ENCODE data around the gene IGFBP7.

The IGFBP7 gene

DNA sequence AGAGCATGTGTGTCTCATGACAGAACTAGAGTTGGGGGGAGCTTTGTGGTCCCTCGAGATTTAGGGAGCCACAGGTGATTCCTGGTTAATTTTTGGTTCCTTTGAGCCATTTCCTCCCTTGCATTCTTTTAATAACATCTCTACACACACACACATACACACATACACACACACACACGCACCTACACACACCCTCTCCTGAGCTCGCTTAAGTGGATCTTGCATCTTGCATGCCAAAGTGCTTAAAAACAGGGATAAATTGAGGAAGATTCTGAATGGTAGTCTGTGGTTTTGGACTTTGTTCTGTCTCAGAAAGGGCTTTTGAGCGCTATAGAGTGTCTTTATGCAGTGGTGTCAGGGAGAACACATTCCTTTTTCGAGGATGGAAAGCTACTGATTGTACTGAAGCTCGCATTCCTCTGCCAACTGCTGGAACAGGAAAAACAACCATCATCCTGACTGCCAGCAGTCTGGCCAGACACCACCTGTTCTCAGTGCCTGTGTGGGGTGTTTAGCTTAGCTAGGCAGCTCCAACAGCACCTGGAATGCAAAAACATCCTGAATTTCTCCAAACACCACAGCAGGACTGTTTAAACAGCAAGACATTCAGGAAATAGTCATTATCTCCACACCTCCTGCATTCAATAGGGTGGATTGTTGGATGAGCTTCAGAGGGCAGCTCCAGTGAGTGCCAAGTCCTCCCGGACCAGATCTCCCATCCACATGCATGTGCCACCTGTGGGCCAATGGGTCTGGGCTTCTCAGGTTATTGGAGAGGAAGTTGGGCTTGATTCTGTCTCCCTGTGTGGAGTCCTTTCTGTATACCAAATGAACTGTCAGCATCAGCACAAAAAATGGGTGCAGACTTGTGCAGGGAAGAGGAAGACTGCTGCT lies 21.9 kb upstream of the IGFBP7 start:
- no peak overlapping the region for H3K4me3 ChIP-seq (ENCODE audit: low read length)
- no peak for DNase-seq (ENCODE audit: low read depth)
- TF ChIP-seq, protein P1, sequence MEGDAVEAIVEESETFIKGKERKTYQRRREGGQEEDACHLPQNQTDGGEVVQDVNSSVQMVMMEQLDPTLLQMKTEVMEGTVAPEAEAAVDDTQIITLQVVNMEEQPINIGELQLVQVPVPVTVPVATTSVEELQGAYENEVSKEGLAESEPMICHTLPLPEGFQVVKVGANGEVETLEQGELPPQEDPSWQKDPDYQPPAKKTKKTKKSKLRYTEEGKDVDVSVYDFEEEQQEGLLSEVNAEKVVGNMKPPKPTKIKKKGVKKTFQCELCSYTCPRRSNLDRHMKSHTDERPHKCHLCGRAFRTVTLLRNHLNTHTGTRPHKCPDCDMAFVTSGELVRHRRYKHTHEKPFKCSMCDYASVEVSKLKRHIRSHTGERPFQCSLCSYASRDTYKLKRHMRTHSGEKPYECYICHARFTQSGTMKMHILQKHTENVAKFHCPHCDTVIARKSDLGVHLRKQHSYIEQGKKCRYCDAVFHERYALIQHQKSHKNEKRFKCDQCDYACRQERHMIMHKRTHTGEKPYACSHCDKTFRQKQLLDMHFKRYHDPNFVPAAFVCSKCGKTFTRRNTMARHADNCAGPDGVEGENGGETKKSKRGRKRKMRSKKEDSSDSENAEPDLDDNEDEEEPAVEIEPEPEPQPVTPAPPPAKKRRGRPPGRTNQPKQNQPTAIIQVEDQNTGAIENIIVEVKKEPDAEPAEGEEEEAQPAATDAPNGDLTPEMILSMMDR (conservative IDR thresholded peaks at IDR 0.05; ENCODE audit: low read length): no peak

DNA sequence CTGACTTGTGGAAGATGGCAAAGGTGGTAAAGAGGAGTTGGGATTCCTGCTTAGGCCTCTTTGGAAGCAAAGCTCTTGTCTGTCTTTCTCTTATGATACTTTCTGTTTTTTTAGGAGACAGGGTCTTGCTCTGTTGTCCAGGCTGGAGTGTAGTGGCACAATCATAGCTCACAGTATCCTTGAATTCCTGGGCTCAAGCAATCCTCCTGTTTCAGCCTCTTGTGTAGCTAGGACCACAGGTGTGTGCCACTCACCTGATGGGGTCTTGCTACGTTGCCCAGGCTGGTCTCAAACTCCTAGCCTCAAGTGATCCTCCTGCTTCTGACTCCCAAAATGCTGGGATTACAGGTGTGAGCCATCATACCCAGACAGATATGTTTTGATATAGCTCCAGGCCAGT lies 19.3 kb upstream of the IGFBP7 start:
- TF ChIP-seq, protein P1 (conservative IDR thresholded peaks at IDR 0.05; ENCODE audit: low read length): no peak
- DNase-seq (ENCODE audit: low read depth): no peak
- H3K4me3 ChIP-seq (ENCODE audit: low read length): no peak overlapping the region

DNA sequence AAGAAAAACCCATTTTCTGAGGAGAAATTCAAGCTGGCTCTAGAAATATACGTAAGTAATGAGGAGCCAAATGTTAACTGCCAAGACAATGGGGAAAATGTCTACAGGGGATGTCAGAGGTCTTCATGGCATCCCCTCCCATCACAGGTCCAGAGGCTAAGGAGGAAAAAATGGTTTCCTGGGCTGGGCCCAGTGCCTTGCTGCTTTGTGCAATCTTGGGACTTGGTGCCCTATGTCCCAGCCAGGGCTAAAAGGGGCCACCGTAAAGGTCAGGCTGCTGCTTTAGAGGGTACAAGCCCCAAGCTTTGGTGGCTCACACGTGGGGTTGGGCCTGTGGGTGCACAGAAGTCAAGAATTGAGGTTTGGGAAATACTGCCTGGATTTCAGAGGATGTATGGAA lies 17.2 kb upstream of the IGFBP7 start:
- no peak for DNase-seq (ENCODE audit: low read depth)
- TF ChIP-seq, protein P1 (conservative IDR thresholded peaks at IDR 0.05; ENCODE audit: low read length): no peak
- no peak overlapping the region for H3K4me3 ChIP-seq (ENCODE audit: low read length)

DNA sequence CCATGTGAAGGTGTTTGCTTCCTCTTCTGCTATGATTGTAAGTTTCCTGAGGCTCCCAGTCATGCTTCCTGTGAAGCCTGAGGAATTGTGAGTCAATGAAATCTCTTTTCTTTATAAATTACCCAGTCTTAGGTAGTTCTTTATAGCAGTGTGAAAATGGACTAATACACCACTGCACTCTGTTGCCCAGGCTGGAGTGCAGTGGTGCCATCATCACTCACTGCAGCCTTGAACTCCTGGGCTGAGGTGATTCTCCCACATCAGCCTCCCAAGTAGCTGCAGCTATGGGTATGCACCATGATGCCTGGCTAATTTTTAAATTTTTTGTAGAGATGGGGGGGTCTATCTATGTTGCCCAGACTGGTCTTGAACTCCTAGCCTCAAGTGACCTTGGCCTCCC lies 15.8 kb upstream of the IGFBP7 start:
- TF ChIP-seq, protein P1 (conservative IDR thresholded peaks at IDR 0.05; ENCODE audit: low read length): no peak
- no peak overlapping the region for H3K4me3 ChIP-seq (ENCODE audit: low read length)
- DNase-seq (ENCODE audit: low read depth): no peak

DNA sequence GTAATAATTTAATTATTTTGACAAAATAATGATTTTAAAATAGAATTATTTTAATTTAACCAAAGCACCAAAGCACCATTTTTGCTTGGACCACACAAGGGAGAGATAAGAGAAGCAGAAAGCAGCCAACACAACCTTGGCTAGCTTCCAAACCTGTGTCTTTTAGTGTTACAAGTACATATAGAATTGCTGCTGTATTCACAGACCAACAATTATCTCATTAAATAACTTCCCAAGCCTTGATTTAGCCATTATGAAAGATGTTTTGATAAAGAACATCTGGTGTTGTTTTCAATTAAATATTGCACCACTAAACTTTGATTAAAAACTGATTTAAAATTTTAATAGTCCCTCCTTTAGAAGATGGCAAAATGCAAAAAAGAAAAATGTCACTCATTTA lies 14.0 kb upstream of the IGFBP7 start:
- no peak overlapping the region for H3K4me3 ChIP-seq (ENCODE audit: low read length)
- TF ChIP-seq, protein P1 (conservative IDR thresholded peaks at IDR 0.05; ENCODE audit: low read length): no peak
- no peak for DNase-seq (ENCODE audit: low read depth)

DNA sequence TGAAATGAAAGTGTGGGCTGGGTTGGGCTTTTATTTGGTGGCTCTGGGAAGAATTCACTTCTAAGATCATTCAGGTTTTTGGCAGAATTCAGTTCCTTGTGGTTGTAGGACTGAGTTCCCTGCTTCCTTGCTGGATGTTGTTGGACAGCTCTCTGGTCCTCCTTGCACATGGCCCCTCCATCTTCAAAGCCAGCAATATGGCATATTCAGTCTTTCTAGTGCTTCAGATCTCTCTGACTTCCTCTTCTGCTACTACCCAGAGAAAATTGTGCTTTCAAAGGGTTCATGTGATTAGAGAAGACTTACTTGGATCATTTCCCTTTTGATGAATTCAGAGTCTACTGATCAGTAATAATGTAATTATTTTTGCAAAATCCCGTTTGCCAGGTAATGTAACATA lies 12.8 kb upstream of the IGFBP7 start:
- no peak for DNase-seq (ENCODE audit: low read depth)
- TF ChIP-seq, protein P1 (conservative IDR thresholded peaks at IDR 0.05; ENCODE audit: low read length): no peak
- no peak overlapping the region for H3K4me3 ChIP-seq (ENCODE audit: low read length)

DNA sequence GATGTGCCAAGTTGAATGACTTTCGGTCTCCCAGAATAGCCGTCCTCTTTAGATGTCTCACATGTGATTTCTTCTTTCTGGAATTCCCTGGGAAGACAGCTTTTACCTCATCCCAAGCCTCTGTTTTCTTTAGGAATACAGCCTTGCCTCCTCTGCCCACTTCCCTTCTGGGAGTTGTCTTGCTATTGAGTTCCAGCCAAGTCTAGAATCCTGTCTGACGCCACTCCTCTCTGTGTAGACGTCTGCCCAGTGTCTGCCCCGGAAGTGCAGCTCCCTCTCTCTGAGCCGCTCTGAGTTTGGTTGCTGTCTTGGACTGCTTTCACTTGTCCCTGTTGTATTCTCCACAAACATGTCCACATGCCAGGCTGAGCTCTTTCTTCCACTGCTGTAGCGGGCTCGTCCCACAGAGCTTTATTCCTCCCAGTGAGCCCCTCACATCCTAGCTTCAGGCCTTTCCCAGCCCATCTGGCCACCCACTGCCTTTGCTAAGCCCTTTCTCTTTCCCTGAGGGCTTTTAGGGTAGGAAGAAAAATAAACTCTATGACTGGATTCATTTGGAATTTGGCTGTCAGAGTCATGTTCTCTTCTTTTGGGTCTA lies 9.0 kb upstream of the IGFBP7 start:
- TF ChIP-seq, protein P1 (conservative IDR thresholded peaks at IDR 0.05; ENCODE audit: low read length): no peak
- peak overlapping the region; percentile 40 for H3K4me3 ChIP-seq (ENCODE audit: low read length)
- peak; percentile 93 for DNase-seq (ENCODE audit: low read depth)

Measured in AG10803 (cell line).